ENCODE measurements around the gene ADGRE2.
A peak's percentile ranks its signal among the peaks of the same experiment; 100 is the strongest.

ADGRE2 gene

DNA sequence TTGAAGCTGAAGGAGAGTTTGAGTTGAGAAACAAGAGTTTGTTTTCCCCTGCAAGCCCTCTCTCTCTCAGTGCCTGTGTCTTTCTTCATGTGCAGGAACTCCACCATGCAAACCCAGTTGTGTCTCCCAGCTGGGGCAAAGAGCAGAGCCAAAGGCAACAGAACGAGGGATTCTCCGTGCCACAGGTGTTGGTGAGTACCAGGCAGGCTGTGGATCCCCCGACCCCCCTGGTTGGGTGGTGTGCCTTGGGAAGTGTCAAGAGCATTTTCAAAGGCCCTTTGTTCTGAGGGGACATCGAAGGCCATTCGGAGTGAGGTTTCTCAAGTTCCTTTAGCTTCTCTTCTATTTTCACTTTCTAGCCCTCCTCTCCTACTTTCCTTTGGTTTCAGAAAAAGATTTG, 82.9 kb downstream of the ADGRE2 start:
- H3K27me3 ChIP-seq (ENCODE audit: insufficient read depth, low read length), result no peaks in the 10 kb centered on the region
- H3K36me3 ChIP-seq (ENCODE audit: insufficient read depth, low read length), result peaks cover 24% of the 10 kb centered on the region
- no peak overlapping the region for H3K4me3 ChIP-seq (ENCODE audit: low read depth, low read length, poor library complexity, severe bottlenecking)
- H3F3A ChIP-seq (ENCODE audit: insufficient read depth, low read length), result no peaks in the 10 kb centered on the region
- H3K4me2 ChIP-seq (ENCODE audit: low read length), result no peak overlapping the region
- H3K79me2 ChIP-seq (ENCODE audit: insufficient read depth, low read length), result no peaks in the 10 kb centered on the region
- no peaks in the 10 kb centered on the region for H3K9me3 ChIP-seq (ENCODE audit: low read length)
- no peak for TF ChIP-seq EZH2 (IDR thresholded peaks at IDR 0.05; ENCODE audit: borderline replicate concordance, low read length)
- TF ChIP-seq, protein P1, sequence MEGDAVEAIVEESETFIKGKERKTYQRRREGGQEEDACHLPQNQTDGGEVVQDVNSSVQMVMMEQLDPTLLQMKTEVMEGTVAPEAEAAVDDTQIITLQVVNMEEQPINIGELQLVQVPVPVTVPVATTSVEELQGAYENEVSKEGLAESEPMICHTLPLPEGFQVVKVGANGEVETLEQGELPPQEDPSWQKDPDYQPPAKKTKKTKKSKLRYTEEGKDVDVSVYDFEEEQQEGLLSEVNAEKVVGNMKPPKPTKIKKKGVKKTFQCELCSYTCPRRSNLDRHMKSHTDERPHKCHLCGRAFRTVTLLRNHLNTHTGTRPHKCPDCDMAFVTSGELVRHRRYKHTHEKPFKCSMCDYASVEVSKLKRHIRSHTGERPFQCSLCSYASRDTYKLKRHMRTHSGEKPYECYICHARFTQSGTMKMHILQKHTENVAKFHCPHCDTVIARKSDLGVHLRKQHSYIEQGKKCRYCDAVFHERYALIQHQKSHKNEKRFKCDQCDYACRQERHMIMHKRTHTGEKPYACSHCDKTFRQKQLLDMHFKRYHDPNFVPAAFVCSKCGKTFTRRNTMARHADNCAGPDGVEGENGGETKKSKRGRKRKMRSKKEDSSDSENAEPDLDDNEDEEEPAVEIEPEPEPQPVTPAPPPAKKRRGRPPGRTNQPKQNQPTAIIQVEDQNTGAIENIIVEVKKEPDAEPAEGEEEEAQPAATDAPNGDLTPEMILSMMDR (IDR thresholded peaks at IDR 0.05; ENCODE audit: low read length), result no peak
- no peaks in the 10 kb centered on the region for H4K20me1 ChIP-seq (ENCODE audit: insufficient read depth, low read length)
- H3K9me2 ChIP-seq (ENCODE audit: low read depth, low read length), result no peaks in the 10 kb centered on the region
- H3K4me1 ChIP-seq (ENCODE audit: insufficient read depth, low read length, severe bottlenecking), result peaks cover 10% of the 10 kb centered on the region
- H3K9ac ChIP-seq (ENCODE audit: low read length), result no peak overlapping the region
- H3K27ac ChIP-seq (ENCODE audit: low read depth, low read length, poor library complexity, severe bottlenecking), result no peak overlapping the region
- H2AFZ ChIP-seq (ENCODE audit: low read length), result no peak overlapping the region

DNA sequence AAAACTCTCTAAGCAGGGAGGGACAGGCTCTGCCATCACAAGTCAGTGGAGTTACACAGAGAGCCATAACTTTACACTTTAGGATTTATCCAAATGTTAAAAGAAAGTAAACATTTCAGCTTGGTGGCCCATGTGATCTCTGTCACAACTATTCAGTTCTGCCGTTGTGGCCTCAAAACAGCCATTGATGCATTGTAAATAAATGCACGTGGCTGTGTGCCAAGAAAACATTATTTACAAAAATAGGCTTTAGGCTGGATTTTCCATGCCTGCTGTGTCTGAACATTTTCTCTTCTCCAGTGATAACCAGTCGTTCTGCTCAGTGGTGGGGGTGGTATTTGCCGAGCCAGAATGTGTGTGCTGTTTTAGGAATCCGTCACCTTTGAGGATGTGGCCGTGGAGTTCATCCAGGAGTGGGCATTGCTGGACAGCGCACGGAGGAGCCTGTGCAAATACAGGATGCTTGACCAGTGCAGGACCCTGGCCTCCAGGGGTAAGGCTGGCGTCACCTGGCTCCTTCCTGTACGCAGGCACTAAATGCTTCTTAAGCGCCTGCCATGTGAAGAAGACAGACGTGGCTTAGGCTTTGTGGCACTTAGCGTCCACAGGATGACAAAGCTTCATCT, 83.6 kb downstream of the ADGRE2 start:
- no peak overlapping the region for H3K4me3 ChIP-seq (ENCODE audit: low read depth, low read length, poor library complexity, severe bottlenecking)
- no peaks in the 10 kb centered on the region for H3F3A ChIP-seq (ENCODE audit: insufficient read depth, low read length)
- H3K4me1 ChIP-seq (ENCODE audit: insufficient read depth, low read length, severe bottlenecking), result peaks cover 12% of the 10 kb centered on the region
- H3K36me3 ChIP-seq (ENCODE audit: insufficient read depth, low read length), result peaks cover 17% of the 10 kb centered on the region
- H2AFZ ChIP-seq (ENCODE audit: low read length), result no peak overlapping the region
- no peak overlapping the region for H3K4me2 ChIP-seq (ENCODE audit: low read length)
- no peak overlapping the region for H3K27ac ChIP-seq (ENCODE audit: low read depth, low read length, poor library complexity, severe bottlenecking)
- H3K27me3 ChIP-seq (ENCODE audit: insufficient read depth, low read length), result no peaks in the 10 kb centered on the region
- H3K79me2 ChIP-seq (ENCODE audit: insufficient read depth, low read length), result no peaks in the 10 kb centered on the region
- no peaks in the 10 kb centered on the region for H3K9me3 ChIP-seq (ENCODE audit: low read length)
- no peak overlapping the region for H3K9ac ChIP-seq (ENCODE audit: low read length)
- H4K20me1 ChIP-seq (ENCODE audit: insufficient read depth, low read length), result no peaks in the 10 kb centered on the region
- no peak for TF ChIP-seq EZH2 (IDR thresholded peaks at IDR 0.05; ENCODE audit: borderline replicate concordance, low read length)
- TF ChIP-seq, protein P1 (IDR thresholded peaks at IDR 0.05; ENCODE audit: low read length), result no peak
- H3K9me2 ChIP-seq (ENCODE audit: low read depth, low read length), result no peaks in the 10 kb centered on the region

DNA sequence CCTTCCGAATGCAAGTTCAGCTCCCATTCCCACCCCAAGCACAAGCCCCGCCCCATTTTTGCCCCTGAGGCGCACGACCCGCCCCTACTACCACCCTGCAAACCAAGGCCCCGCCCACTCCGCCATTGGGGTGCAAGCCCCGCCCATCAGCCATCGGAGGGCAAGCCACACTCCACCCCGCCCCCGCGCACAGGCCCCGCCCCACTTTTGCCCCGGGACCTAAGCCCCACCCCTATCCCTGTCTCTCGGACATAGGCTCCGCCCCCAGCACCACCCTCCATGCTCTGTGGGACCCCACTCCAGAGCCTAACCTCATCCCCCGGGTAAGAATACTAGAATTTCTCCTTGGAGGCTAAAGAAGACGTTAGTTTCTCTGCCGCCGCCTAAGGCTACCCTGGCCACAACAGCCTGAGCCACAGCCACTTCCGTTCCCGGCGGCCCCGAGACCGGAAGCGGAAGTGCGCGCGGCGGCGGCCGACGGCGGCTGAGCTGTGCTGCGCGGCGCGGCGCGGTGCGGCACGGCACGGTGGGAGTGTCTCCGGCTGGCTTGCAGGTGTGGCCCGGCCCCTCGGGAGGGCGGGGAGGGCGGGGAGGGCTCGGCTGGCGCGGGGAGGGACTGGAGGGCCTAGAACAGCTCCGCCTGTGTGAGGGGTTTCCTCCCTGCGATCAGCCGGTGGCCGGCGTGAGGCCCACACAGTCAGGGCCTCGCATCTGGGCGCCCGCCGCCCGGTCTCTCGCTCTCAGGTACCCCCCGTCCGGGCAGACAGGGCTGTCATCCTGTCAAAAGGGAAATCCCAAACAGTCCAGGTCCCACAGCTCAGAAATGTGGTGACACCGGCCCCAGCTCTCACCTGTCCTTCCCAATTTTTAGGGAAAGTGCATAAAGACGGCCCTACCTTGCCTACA, 88.5 kb downstream of the ADGRE2 start, which contains the start of gene ZNF333:
Gene ZNF333, plus strand, starts transcription at position 451 of the 906 bp plus-strand sequence. CDS start 3,444 bp downstream, outside the sequence.
- Histone ChIP-seq H3K27me3 (ENCODE audit: insufficient read depth, low read length) (no peaks in the 10 kb centered on the region), H3K9ac (ENCODE audit: low read length) (peak within 1 kb of the TSS; percentile 75), H4K20me1 (ENCODE audit: insufficient read depth, low read length) (no peaks in the 10 kb centered on the region), H3K36me3 (ENCODE audit: insufficient read depth, low read length) (no peaks in the 10 kb centered on the region), H3K27ac (ENCODE audit: low read depth, low read length, poor library complexity, severe bottlenecking) (peak within 1 kb of the TSS; percentile 94), H3K79me2 (ENCODE audit: insufficient read depth, low read length) (no peaks in the 10 kb centered on the region), H3K4me2 (ENCODE audit: low read length) (peak within 1 kb of the TSS; percentile 85), H3K9me3 (ENCODE audit: low read length) (no peaks in the 10 kb centered on the region), H2AFZ (ENCODE audit: low read length) (peak within 1 kb of the TSS; percentile 94), H3F3A (ENCODE audit: insufficient read depth, low read length) (peaks cover 8% of the 10 kb centered on the region), H3K9me2 (ENCODE audit: low read depth, low read length) (no peaks in the 10 kb centered on the region), H3K4me1 (ENCODE audit: insufficient read depth, low read length, severe bottlenecking) (peaks cover 24% of the 10 kb centered on the region), H3K4me3 (ENCODE audit: low read depth, low read length, poor library complexity, severe bottlenecking) (peak within 1 kb of the TSS; percentile 74)
- TF ChIP-seq, protein P1 (IDR thresholded peaks at IDR 0.05; ENCODE audit: low read length), result no peak
- TF ChIP-seq EZH2 (IDR thresholded peaks at IDR 0.05; ENCODE audit: borderline replicate concordance, low read length), result no peak

All from OCI-LY1 (cell line).